ENCODE measurements around the gene TTLL5. TPM values are rescaled to one million over a fixed set of nuclear protein-coding genes. Genes with fewer than 3 reads are reported as not detected.

The TTLL5 gene
- total and polyA plus RNA-seq, 2 of the 4 experiments (the other 2 are of a cell fraction), result 11.9 to 16.7 TPM

DNA sequence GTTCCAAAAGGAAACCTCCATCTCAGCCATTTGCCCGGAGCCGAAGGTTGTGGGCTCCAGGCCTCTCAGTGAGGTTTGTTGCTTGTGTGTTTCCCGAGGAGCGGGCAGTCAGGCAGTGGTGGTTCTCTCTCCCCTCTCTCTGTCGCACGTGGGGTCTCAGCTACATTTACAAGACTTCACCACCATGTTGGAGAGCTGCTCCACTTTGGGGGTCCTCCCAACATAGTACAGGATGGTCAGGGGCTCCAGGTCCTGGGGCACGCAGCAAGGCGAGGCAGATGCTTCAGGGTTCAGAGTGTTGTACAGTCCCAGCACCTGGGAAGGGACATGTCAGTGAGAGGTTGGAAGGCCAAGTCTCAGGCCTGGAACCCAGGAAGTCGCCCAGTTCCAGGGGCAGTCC lies 298.0 kb downstream of the TTLL5 start:
- H2BK120ac ChIP-seq (ENCODE audit: low read depth, low read length), result no peak overlapping the region
- H2AK9ac ChIP-seq (replicated peaks; ENCODE audit: low read depth, low read length, poor library complexity), result no peak overlapping the region
- H4K8ac ChIP-seq (ENCODE audit: low read depth in 2 of 2, low read length in 2 of 2), result no peak overlapping the region
- no peaks in the 10 kb centered on the region; the same call in 1 of the 2 replicates for H3K9me1 ChIP-seq (ENCODE audit: insufficient read depth, low read length)
- H3K27ac ChIP-seq (ENCODE audit: insufficient read depth, low read length), result no peak overlapping the region
- no peaks in the 10 kb centered on the region; the same call in none of the 2 replicates for H3K36me3 ChIP-seq (ENCODE audit: control insufficient read depth, insufficient read depth, low read length)
- no peak overlapping the region for H3K18ac ChIP-seq (ENCODE audit: low read depth, low read length)
- TF ChIP-seq FOS (IDR thresholded peaks at IDR 0.05; ENCODE audit: low read depth, low read length) (no peak), RFX5 (IDR thresholded peaks at IDR 0.05; ENCODE audit: low read depth, low read length) (no peak), CEBPB (IDR thresholded peaks at IDR 0.05; ENCODE audit: low read depth, low read length) (no peak), CHD1 (IDR thresholded peaks at IDR 0.05; ENCODE audit: low read depth, low read length) (no peak), SMC3 (IDR thresholded peaks at IDR 0.05; ENCODE audit: low read depth, low read length) (no peak), MAFK (IDR thresholded peaks at IDR 0.05; ENCODE audit: low read depth, low read length) (no peak)
- TF ChIP-seq, protein P1, sequence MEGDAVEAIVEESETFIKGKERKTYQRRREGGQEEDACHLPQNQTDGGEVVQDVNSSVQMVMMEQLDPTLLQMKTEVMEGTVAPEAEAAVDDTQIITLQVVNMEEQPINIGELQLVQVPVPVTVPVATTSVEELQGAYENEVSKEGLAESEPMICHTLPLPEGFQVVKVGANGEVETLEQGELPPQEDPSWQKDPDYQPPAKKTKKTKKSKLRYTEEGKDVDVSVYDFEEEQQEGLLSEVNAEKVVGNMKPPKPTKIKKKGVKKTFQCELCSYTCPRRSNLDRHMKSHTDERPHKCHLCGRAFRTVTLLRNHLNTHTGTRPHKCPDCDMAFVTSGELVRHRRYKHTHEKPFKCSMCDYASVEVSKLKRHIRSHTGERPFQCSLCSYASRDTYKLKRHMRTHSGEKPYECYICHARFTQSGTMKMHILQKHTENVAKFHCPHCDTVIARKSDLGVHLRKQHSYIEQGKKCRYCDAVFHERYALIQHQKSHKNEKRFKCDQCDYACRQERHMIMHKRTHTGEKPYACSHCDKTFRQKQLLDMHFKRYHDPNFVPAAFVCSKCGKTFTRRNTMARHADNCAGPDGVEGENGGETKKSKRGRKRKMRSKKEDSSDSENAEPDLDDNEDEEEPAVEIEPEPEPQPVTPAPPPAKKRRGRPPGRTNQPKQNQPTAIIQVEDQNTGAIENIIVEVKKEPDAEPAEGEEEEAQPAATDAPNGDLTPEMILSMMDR (conservative IDR thresholded peaks at IDR 0.05; ENCODE audit: low read depth, low read length), result no peak
- no peaks in the 10 kb centered on the region for H3K4me1 ChIP-seq (ENCODE audit: control insufficient read depth, insufficient read depth, low read length)
- H3K14ac ChIP-seq (replicated peaks; ENCODE audit: low read depth, low read length), result no peak overlapping the region
- dilution Hi-C loops (cut with HindIII; ENCODE audit: low sequenced_read_pairs, unreplicated experiment), result no loop called here
- intact Hi-C loops (cut with micrococcal nuclease), result no loop called here
- no peak overlapping the region for H3K23ac ChIP-seq (ENCODE audit: low read depth, low read length)
- no peaks in the 10 kb centered on the region for H3K79me1 ChIP-seq (ENCODE audit: low read depth in 1 of 2, low read length in 2 of 2)
- no peak overlapping the region for H3K4me2 ChIP-seq (ENCODE audit: low read depth, low read length)
- H2BK5ac ChIP-seq (ENCODE audit: low read depth, low read length, poor library complexity, severe bottlenecking), result no peak overlapping the region
- H2BK20ac ChIP-seq (ENCODE audit: low read depth, low read length), result no peak overlapping the region
- H2AK5ac ChIP-seq (ENCODE audit: low read depth, low read length), result no peak overlapping the region
- no peak overlapping the region for H3K4ac ChIP-seq (ENCODE audit: low read depth, low read length)
- WGBS, 2 experiments (ENCODE audit: extremely low coverage in 2 of 2, insufficient read length in 1 of 2), result 100% methylated on average over 5 of the region's 9 CpGs; no CpG with 5 or more reads in 1 of the 2 experiments
- no peak overlapping the region for H2BK15ac ChIP-seq (ENCODE audit: low read depth, low read length)
- ChIA-PET POLR2A (ENCODE audit: unreplicated experiment) (no interaction called here), CTCF (no interaction called here)
- no TSS peak for BruUV-seq (replicated peaks)
- H4K91ac ChIP-seq (ENCODE audit: insufficient read depth, low read depth, low read length), result no peak overlapping the region
- H4K5ac ChIP-seq (ENCODE audit: low read depth, low read length), result no peak overlapping the region
- H3K9ac ChIP-seq (ENCODE audit: low read depth, low read length), result no peak overlapping the region
- no peak overlapping the region for H3K56ac ChIP-seq (ENCODE audit: extremely low read depth, insufficient read depth, low read length)
- in situ Hi-C loops (cut with MboI; ENCODE audit: low sequenced_read_pairs), result no loop called here
- H3K27me3 ChIP-seq (ENCODE audit: control insufficient read depth, insufficient read depth, low read length), result no peaks in the 10 kb centered on the region
- no peaks in the 10 kb centered on the region for H3K9me3 ChIP-seq (ENCODE audit: control insufficient read depth, insufficient read depth, low read length)
- ATAC-seq (ENCODE audit: low read depth) (no peak), DNase-seq (no peak)
- H2AFZ ChIP-seq (replicated peaks; ENCODE audit: low read length, poor library complexity), result no peak overlapping the region
- H4K20me1 ChIP-seq (ENCODE audit: insufficient read depth, low read length), result no peaks in the 10 kb centered on the region
- no peak overlapping the region for H3K4me3 ChIP-seq (ENCODE audit: insufficient read depth, low read depth, low read length)
